ENCODE data around the gene YES1. TPM values are rescaled to one million over a fixed set of nuclear protein-coding genes. Genes with fewer than 3 reads are reported as not detected.

YES1 gene
- total and polyA plus RNA-seq, 2 of the 8 experiments (the other 6 are each of a cell fraction or from before 2014, with no cell fraction given) = 14.8 to 94.3 TPM

DNA sequence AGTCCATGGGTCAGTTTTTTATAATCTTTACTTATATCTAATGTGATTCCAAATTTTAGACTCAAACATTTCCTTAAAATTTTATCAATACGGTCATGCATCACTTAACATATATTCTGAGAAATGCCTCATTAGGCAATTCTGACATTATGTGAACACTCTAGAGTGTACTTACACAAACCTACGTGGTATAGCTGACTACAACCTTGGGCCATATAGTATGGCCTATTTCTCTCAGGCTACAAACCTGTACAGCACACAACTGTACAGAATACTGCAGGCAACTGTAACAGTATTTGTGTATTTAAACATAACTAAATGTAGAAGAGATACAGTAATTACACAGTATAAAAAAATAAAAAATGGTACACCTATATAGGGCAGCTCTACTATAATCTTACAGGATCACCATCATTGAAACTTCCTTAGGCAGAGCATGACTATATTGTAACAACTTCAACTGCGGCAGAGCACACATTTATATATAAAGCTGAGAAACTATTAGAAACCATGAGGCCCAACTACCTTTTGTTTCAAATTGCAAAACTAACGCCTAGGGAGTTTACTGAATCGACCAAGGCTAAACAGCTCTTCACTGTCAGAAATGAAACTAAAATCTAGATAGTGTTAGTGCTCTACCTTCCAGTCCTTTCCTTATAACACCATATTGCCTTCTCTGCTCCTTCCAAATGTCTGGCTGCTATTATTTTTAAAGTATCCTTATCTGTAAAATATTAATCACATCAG lies 6.9 kb downstream of the YES1 start:
- Histone ChIP-seq H3K36me3 (ENCODE audit: control insufficient read depth in 2 of 4, insufficient read depth in 4 of 4, low read length in 3 of 4) (no peaks in the 10 kb centered on the region), H3K56ac (replicated peaks; ENCODE audit: insufficient read length, low read depth, low read length) (no peak overlapping the region), H3K79me1 (ENCODE audit: low read depth, low read length) (peaks cover 6% of the 10 kb centered on the region), H3K79me2 (ENCODE audit: control insufficient read depth in 1 of 2, insufficient read depth in 2 of 2, low read length in 2 of 2) (peaks cover 26 to 95% of the 10 kb centered on the region in 2 experiments), H3K18ac (ENCODE audit: extremely low read depth, low read length) (no peak overlapping the region), H2BK15ac (ENCODE audit: low read length) (no peak overlapping the region), H3K14ac (ENCODE audit: insufficient read length) (no peak overlapping the region), H2AK5ac (ENCODE audit: low read depth, low read length) (no peak overlapping the region), H2AFZ (ENCODE audit: low read length) (no peak overlapping the region), H2BK120ac (replicated peaks; ENCODE audit: low read depth, low read length) (no peak overlapping the region), H3K27me3 (replicated peaks in 1 of 4; ENCODE audit: control insufficient read depth in 3 of 4, extremely low read depth in 1 of 4, insufficient read depth in 3 of 4, low read length in 3 of 4) (no peaks in the 10 kb centered on the region), H3K27ac (ENCODE audit: low read depth, low read length) (no peak overlapping the region), H2BK12ac (ENCODE audit: low read depth, low read length) (no peak overlapping the region), H2BK5ac (ENCODE audit: low read depth, low read length) (no peak overlapping the region), H3K23me2 (ENCODE audit: low read depth, low read length) (no peaks in the 10 kb centered on the region), H3K4ac (replicated peaks; ENCODE audit: insufficient read length, low read depth, low read length) (no peak overlapping the region), H3K4me2 (ENCODE audit: insufficient read depth in 1 of 2, low read depth in 2 of 2, low read length in 2 of 2) (no peak overlapping the region), H3K4me1 (replicated peaks in 1 of 4; ENCODE audit: control insufficient read depth in 3 of 4, insufficient read depth in 4 of 4, low read length in 3 of 4) (peaks cover 0 to 4% (median under 1%) of the 10 kb centered on the region in 4 experiments; a peak in 2 of 7 replicates), H4K91ac (replicated peaks; ENCODE audit: insufficient read length, low read length) (no peak overlapping the region), H3K23ac (ENCODE audit: insufficient read length) (no peak overlapping the region), H4K8ac (ENCODE audit: extremely low read depth, insufficient read depth, low read length) (no peak overlapping the region), H4K20me1 (replicated peaks in 1 of 2; ENCODE audit: control insufficient read depth in 1 of 2, insufficient read depth in 2 of 2, low read length in 2 of 2) (peaks cover 5 to 10% of the 10 kb centered on the region in 2 experiments), H3K9ac (replicated peaks in 1 of 4; ENCODE audit: extremely low read depth in 1 of 4, low read depth in 3 of 4, low read length in 3 of 4) (no peak overlapping the region), H2BK20ac (ENCODE audit: low read length) (no peak overlapping the region), H3K9me3 (ENCODE audit: insufficient read depth in 2 of 2, low read depth in 1 of 2, low read length in 1 of 2) (no peaks in the 10 kb centered on the region), H4K5ac (ENCODE audit: insufficient read length, low read depth, low read length) (no peak overlapping the region), H3K4me3 (ENCODE audit: extremely low read depth in 1 of 4, insufficient read depth in 2 of 4, low read depth in 3 of 4, low read length in 4 of 4) (no peak overlapping the region)
- ChIA-PET CTCF (ENCODE audit: partially characterized antibody) (interaction anchor here (0.6 kb wide), 1 partner anchor 71 kb away, joined by 3 read pairs; no protein-coding TSS in a partner anchor), POLR2A (ENCODE audit: partially characterized antibody) (no interaction called here)
- 82% methylated on average over 5 of the region's 5 CpGs; no CpG with 5 or more reads in 1 of the 2 experiments for WGBS, 2 experiments (ENCODE audit: extremely low coverage in 1 of 2, insufficient coverage in 1 of 2, insufficient read length in 1 of 2, insufficient replicate concordance in 2 of 2, low coverage in 1 of 2, low lambda C conversion rate in 2 of 2, missing lambda C conversion rate in 1 of 2)
- FAIRE-seq = no peak
- DNase-seq (ENCODE audit: low read depth in 1 of 2, low spot score in 2 of 2) = no peak
- no peak for TF ChIP-seq EGR1 (IDR thresholded peaks at IDR 0.05; ENCODE audit: borderline replicate concordance, low read depth, low read length)
- no peak for TF ChIP-seq HDAC6 (IDR thresholded peaks at IDR 0.05; ENCODE audit: low read depth, low read length)
